GM10248 (cell line): ENCODE data around the gene INO80C.

Experiments
- CTCF ChIA-PET: fragments of 300-600 bp; sonication (Branson Sonifier 250); formaldehyde crosslinking; extraction: SDS; loops from one replicate; lab custom pipeline; 2021; ENCODE audit warnings: antibody characterized with exemption; lab: Yijun Ruan, JAX
- POLR2A ChIA-PET: fragments of 350-650 bp; sonication (Branson Sonifier 250); formaldehyde crosslinking; extraction: SDS; loops from one replicate; lab custom pipeline; 2020; ENCODE audit warnings: antibody characterized with exemption; lab: Yijun Ruan, JAX
- DNase-seq: peaks from one replicate; pipeline ENCODE4 v3.0.0; 2012; ENCODE audit errors: extremely low spot score
- TF ChIP-seq, protein P1 (sequence below): IDR thresholded peaks from 2 replicates; pipeline ENCODE4 v1.5.1; 2012; ENCODE audit warnings: mild to moderate bottlenecking, low read depth; ENCODE audit errors: extremely low read depth, missing control alignments, control extremely low read depth

INO80C gene

DNA sequence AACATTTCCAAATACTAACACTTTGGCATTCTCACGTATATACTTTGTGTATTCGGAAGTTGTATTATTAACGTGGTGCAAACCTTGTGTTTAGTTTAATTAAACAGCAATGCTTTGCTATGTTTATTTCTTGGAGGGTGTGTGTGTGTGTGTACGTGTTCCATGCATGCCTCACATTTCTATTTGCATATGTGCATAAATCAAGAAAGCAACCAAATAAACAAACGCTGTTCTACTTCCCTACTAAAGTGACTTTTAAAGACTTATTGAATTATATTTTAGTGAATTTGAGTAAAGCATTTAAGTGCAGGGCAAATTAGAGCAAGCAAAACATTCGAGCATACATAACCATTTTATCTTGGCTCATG lies 66.4 kb downstream of the INO80C start:
- CTCF ChIA-PET, result interaction anchor here (2.3 kb wide), 1 partner anchor 11 kb away, joined by 7 read pairs; no protein-coding TSS in a partner anchor
- DNase-seq, result no peak
- TF ChIP-seq, protein P1, sequence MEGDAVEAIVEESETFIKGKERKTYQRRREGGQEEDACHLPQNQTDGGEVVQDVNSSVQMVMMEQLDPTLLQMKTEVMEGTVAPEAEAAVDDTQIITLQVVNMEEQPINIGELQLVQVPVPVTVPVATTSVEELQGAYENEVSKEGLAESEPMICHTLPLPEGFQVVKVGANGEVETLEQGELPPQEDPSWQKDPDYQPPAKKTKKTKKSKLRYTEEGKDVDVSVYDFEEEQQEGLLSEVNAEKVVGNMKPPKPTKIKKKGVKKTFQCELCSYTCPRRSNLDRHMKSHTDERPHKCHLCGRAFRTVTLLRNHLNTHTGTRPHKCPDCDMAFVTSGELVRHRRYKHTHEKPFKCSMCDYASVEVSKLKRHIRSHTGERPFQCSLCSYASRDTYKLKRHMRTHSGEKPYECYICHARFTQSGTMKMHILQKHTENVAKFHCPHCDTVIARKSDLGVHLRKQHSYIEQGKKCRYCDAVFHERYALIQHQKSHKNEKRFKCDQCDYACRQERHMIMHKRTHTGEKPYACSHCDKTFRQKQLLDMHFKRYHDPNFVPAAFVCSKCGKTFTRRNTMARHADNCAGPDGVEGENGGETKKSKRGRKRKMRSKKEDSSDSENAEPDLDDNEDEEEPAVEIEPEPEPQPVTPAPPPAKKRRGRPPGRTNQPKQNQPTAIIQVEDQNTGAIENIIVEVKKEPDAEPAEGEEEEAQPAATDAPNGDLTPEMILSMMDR, result no peak
- POLR2A ChIA-PET, result no interaction called here

DNA sequence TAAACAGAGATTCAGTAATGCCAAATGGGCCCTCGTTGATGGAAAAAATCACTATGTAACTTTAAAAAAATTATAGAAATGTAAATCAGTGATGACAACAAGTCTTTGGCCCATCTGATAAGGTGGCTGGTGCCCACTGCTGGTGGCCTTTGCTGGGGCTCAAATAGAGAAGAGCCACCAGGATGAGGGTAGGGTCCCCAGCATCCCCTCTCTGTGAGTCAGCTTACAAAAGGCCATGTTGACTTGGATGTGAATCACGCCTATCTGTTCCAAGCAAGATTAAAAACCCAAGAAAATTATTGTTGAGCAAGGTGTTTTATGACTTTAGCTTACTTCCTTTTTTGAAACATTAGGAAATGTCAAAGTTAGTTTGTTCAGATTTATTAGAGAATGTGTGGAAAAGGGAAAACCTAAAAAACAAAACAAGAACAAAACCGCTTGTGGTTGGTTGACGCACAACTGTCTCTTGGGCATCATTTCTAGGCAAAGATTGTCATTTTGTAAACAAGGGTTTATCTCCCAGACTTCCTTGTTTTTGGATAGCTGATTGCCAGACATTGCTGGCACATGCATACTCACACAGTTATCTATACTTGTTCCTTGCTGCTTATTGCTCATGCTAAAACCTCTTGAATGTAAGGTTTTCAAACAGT lies 66.9 kb downstream of the INO80C start:
- TF ChIP-seq, protein P1, result no peak
- CTCF ChIA-PET, result interaction anchor here (1.5 kb wide), 1 partner anchor 13 kb away, joined by 3 read pairs; no protein-coding TSS in a partner anchor
- DNase-seq, result no peak
- POLR2A ChIA-PET, result no interaction called here

DNA sequence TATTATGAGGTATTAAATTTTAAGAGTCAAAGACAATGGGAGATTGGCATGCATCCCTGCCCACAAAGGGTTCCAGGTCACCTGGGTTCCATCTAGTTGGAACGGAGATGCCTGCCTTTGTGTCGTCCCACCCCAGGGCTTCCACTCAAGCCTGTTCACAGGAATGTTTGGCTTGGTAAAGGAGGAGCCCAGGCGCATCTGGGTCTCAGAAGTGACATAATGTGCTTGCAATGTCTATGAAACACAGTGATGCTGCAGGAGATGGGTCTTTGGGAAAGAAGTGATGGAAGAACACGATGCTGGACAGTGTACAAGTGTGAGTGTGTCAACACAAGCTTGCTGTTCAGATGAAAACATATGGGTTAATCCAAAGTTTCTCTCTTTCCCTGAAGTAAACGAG lies 71.0 kb downstream of the INO80C start:
- POLR2A ChIA-PET, result no interaction called here
- DNase-seq, result no peak
- TF ChIP-seq, protein P1, result no peak
- CTCF ChIA-PET, result interaction anchor here (1.0 to 3.4 kb wide), 4 partner anchors 10 to 66 kb away, joined by 3 to 13 read pairs (median 4); no protein-coding TSS in a partner anchor

DNA sequence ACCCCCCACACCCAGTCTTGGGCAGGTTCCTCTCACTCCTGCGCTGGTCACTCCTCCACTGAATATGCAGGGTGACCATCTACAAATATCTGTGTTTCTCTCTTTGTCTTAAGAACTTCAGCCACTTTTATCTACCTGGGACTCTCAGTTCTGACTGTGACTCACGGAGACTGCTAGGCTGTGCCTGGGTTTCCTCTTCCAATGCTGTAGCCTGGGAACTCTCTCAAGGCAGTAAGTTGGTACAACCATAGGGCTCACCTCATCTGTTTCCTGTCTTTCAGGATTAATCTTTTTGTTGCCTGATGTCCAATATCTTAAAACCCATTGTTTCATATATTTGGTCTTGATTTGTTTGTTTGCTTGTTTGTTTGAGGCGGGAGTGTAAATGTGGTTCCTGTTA lies 73.4 kb downstream of the INO80C start:
- TF ChIP-seq, protein P1, result no peak
- POLR2A ChIA-PET, result no interaction called here
- CTCF ChIA-PET, result interaction anchor here (3.7 kb wide), 1 partner anchor 14 kb away, joined by 13 read pairs; no protein-coding TSS in a partner anchor
- DNase-seq, result no peak

DNA sequence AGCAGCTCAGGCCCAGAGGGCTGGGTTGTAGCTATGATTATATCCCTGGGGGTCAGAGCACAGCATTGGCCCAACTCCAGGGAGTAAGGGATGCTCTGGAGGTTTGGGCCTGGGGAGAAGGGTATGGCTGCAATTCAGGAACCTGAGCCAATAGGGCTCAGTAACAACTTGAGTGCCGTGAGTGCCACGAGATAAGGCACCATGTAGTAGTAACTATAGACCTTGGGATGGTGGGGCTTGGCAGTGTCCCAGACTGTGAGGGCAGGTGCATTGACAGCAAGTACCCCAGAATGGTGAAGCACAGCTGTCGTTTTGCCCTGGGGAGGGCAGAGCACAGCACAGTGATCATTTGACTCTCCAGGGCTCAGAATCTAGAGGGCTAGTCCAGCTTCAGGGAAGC lies 75.5 kb downstream of the INO80C start:
- ChIA-PET POLR2A (no interaction called here), CTCF (interaction anchor here (1.1 to 3.7 kb wide), 6 partner anchors 8 to 58 kb away, joined by 3 to 13 read pairs (median 8); no protein-coding TSS in a partner anchor)
- TF ChIP-seq, protein P1, result no peak
- DNase-seq, result no peak

DNA sequence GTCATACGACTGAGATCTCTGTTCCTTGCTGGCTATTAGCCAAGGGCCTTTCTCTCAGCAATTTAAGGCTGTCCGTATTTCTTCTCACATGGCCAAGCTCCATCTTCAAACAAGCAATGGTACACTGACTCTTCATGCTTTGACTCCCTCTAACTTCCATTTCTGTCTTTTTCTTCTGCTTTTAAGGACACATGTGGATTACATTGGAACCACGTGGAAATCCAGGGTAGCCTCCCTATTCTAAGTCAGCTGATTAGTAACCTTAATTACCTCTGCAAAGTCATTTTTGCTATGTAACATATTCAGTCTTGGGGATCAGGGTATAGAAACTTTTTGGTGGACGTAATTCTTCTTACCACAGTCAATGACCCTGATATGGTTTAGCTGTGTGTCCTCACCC lies 79.2 kb downstream of the INO80C start:
- CTCF ChIA-PET, result no interaction called here
- no peak for DNase-seq
- TF ChIP-seq, protein P1, result no peak

More for the DNA sequence above, 79.2 kb downstream of the INO80C start:
- POLR2A ChIA-PET, result no interaction called here
